HEK293 (cell line): ENCODE results near the gene TXNIP.

ENCODE experiments used
- BCL6B ChIP-seq: fragments of 450-650 bp; formaldehyde crosslinking; IDR thresholded peaks from 2 replicates; pipeline ENCODE4 v1.5.1; 2017; ENCODE audit warnings: missing biosample characterization, missing genetic modification characterization
- FEZF1 ChIP-seq: fragments of 450-650 bp; formaldehyde crosslinking; IDR thresholded peaks from 2 replicates; pipeline ENCODE4 v1.5.1; 2016; ENCODE audit warnings: missing biosample characterization, missing genetic modification characterization
- ZBTB1 ChIP-seq: fragments of 450-650 bp; formaldehyde crosslinking; IDR thresholded peaks from 2 replicates; pipeline ENCODE4 v1.5.1; 2016; ENCODE audit warnings: missing biosample characterization, missing genetic modification characterization
- ZNF121 ChIP-seq: fragments of 450-650 bp; formaldehyde crosslinking; IDR thresholded peaks from 2 replicates; pipeline ENCODE4 v1.5.1; 2016; ENCODE audit warnings: missing biosample characterization, missing genetic modification characterization
- ZNF670 ChIP-seq: fragments of 450-650 bp; formaldehyde crosslinking; IDR thresholded peaks from 2 replicates; pipeline ENCODE4 v1.5.1; 2016; ENCODE audit warnings: missing biosample characterization, missing genetic modification characterization, low read depth
- ZNF837 ChIP-seq: fragments of 450-650 bp; formaldehyde crosslinking; IDR thresholded peaks from 2 replicates; pipeline ENCODE4 v1.5.1; 2016; ENCODE audit warnings: missing biosample characterization, missing genetic modification characterization
- ZXDB ChIP-seq: fragments of 450-650 bp; formaldehyde crosslinking; IDR thresholded peaks from 2 replicates; pipeline ENCODE4 v1.5.1; 2016; ENCODE audit warnings: missing biosample characterization, missing genetic modification characterization
- TF ChIP-seq, protein P1 (sequence below): fragments of 450-650 bp; formaldehyde crosslinking; IDR thresholded peaks from 2 replicates; pipeline ENCODE4 v1.5.1; 2016; ENCODE audit warnings: missing biosample characterization, missing genetic modification characterization
- TF ChIP-seq, protein P2 (sequence below): fragments of 450-650 bp; formaldehyde crosslinking; optimal IDR thresholded peaks from 2 replicates; pipeline ENCODE3; 2016; ENCODE audit warnings: missing biosample characterization, mild to moderate bottlenecking, missing genetic modification characterization

DNA sequence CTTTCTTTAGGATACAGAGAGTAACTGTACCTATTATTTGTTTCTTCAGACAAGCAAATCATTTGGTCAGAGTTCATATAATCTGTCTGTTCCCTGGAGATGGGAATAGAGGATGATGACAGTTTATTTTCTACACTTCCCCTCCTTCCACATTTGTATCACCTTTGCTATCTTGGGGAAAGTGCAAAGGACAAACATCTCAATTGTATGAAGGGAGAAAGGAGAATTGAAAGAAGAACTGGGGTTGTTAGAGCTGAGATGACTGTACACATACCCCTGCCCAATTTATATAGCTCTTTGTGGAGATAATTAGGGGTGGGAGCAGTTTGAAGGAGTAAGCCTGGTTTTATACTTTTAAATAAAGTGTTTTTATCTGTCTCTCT is 17.9 kb downstream of the TXNIP start:
- TF ChIP-seq, protein P1, sequence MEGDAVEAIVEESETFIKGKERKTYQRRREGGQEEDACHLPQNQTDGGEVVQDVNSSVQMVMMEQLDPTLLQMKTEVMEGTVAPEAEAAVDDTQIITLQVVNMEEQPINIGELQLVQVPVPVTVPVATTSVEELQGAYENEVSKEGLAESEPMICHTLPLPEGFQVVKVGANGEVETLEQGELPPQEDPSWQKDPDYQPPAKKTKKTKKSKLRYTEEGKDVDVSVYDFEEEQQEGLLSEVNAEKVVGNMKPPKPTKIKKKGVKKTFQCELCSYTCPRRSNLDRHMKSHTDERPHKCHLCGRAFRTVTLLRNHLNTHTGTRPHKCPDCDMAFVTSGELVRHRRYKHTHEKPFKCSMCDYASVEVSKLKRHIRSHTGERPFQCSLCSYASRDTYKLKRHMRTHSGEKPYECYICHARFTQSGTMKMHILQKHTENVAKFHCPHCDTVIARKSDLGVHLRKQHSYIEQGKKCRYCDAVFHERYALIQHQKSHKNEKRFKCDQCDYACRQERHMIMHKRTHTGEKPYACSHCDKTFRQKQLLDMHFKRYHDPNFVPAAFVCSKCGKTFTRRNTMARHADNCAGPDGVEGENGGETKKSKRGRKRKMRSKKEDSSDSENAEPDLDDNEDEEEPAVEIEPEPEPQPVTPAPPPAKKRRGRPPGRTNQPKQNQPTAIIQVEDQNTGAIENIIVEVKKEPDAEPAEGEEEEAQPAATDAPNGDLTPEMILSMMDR (tag by site-specific recombination): no peak
- no peak for TF ChIP-seq ZNF121 (tag by site-specific recombination)
- TF ChIP-seq ZNF837: no peak
- TF ChIP-seq, protein P2, sequence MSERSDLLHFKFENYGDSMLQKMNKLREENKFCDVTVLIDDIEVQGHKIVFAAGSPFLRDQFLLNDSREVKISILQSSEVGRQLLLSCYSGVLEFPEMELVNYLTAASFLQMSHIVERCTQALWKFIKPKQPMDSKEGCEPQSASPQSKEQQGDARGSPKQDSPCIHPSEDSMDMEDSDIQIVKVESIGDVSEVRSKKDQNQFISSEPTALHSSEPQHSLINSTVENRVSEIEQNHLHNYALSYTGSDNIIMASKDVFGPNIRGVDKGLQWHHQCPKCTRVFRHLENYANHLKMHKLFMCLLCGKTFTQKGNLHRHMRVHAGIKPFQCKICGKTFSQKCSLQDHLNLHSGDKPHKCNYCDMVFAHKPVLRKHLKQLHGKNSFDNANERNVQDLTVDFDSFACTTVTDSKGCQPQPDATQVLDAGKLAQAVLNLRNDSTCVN (tag by site-specific recombination): no peak
- no peak for TF ChIP-seq ZBTB1 (tag by site-specific recombination)
- TF ChIP-seq FEZF1 (tag by site-specific recombination): no peak
- TF ChIP-seq ZNF670 (tag by site-specific recombination): no peak
- TF ChIP-seq BCL6B (tag by site-specific recombination): no peak
- no peak for TF ChIP-seq ZXDB (tag by site-specific recombination)
